GM12865 (cell line): ENCODE data around the gene TM7SF2.

Experiments used
- DNase-seq: peaks from one replicate; pipeline ENCODE4 v3.0.0; 2010; ENCODE audit warnings: low read depth
- H3K4me3 ChIP-seq: 2 replicates; pipeline ENCODE4 v1.5.1; 2011; ENCODE audit warnings: mild to moderate bottlenecking, low read depth, low read length, control low read depth
- CTCF ChIP-seq: IDR thresholded peaks from 2 replicates; pipeline ENCODE4 v1.5.1; 2011; ENCODE audit warnings: low read length, control low read depth, low read depth, inconsistent platforms; ENCODE audit not compliant: insufficient read depth; ENCODE audit errors: missing control alignments

The TM7SF2 gene

GRCh38 chr11:65133724-65134123 is 22.1 kb downstream of the TM7SF2 start:
- no peak for DNase-seq
- peak overlapping the region; percentile 78 for H3K4me3 ChIP-seq
- no peak for TF ChIP-seq CTCF

GRCh38 chr11:65134240-65134951 is 22.7 kb downstream of the TM7SF2 start, which contains the start of gene SYVN1:
Gene SYVN1 (minus strand): TSS chr11:65134519. CDS start chr11:65133601, 918 bp downstream.
- DNase-seq: peak; percentile 94
- TF ChIP-seq CTCF: no peak
- H3K4me3 ChIP-seq: peak within 1 kb of the TSS; percentile 78

DNA sequence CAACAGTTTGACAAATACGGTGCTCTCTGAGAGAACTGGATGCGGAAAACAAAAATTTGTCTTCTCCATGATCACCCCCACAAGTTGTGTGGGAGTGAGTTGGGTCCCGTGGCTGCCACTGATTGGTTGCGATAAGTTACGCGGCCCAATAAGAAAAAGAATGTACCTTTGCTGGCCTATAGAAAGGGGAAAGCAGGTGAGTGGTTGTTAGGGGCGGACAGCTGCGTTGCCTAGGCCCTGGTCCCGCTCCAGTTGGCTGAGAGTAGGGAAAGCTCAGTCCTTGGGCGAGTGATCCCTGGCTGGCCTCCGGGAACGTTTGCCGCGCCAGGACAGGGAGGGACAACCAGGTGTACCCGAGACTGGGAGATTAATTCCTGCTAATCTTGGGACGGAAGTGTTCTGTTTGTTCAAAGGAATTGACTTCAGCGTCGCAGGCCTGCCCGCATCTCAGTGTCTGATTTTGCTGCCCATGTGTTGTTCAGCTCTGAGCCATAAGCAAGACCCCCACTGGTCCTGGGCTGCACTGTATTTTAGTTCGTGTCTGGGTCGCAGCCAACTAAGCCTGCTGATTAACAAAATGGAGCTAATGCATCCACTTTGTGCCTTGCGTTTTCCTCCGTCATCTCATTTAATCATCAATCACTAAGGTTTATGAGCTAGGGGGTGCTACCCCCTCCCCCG is 23.4 kb downstream of the TM7SF2 start:
- peak; percentile 97 for DNase-seq

GRCh38 chr11:65135633-65136145 is 24.0 kb downstream of the TM7SF2 start:
- DNase-seq: no peak
- H3K4me3 ChIP-seq: peak overlapping the region; percentile 78
- no peak for TF ChIP-seq CTCF

More for the DNA sequence above, 23.4 kb downstream of the TM7SF2 start:
- peak overlapping the region; percentile 78 for H3K4me3 ChIP-seq
- no peak for TF ChIP-seq CTCF

- H3K4me3 ChIP-seq: no peak overlapping the region
- no peak for TF ChIP-seq CTCF
- DNase-seq: no peak
Observed at GRCh38 chr11:65136515-65137096, 24.9 kb downstream of the TM7SF2 start.

DNA sequence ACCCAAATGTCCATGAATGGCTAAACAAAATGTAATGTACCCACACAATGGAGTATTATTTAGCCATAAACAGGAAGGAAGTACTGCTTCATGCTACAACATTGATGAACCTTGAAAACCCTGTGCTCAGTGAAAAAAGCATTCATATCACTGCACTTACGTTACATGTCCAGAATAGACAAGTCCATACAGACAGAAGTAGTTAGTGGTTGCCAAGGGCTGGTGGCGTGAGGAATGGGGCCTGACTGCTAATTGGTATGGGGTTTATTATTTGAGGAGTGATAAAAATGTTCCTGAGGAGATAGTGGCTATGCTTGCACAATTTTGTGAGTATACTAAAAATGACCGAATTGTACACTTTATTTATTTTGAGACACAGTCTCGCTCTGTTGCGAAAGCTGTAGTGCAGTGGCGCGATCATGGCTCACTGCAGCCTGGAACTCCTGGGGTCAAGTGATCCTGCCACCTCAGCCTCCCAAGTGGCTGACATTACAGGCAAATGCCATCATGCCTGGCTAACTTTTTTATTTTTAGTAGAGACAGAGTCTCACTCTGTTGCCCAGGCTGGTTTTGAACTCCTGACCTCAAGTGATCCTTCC is 30.3 kb downstream of the TM7SF2 start:
- no peak overlapping the region for H3K4me3 ChIP-seq
- TF ChIP-seq CTCF: no peak
- DNase-seq: no peak
